SK-MEL-5 (cell line): ENCODE data around the gene JMJD8. TPM values are rescaled to one million over a fixed set of nuclear protein-coding genes. Genes with fewer than 3 reads are reported as not detected.
A peak's percentile ranks its signal among the peaks of the same experiment; 100 is the strongest.

Source experiments
- DNase-seq: peaks from one replicate; pipeline ENCODE4 v3.0.0-alpha.2; 2016; ENCODE audit warnings: low read depth, low spot score
- in situ Hi-C: cut with HindIII; loops from 2 replicates; pipeline ENCODE4 v1.10.0; 2016; ENCODE audit warnings: low sequenced_read_pairs, high pct_unique_total_duplicates, low pct_unique_long_range_greater_than_20kb
- total RNA-seq: library from RNA; depleted of rRNA; stranded (reverse); fragments of >200 nt; shearing (Covaris generic); gene quantifications from 2 replicates; pipeline ENCODE4 v1.2.3, GENCODE V29; 2014

JMJD8 gene
- total RNA-seq, 1 experiment from 2014 or later = 52.0 TPM

GRCh38 chr16:724188-725040 lies 40.3 kb upstream of the JMJD8 start:
- no peak for DNase-seq
- in situ Hi-C loops = no loop called here

DNA sequence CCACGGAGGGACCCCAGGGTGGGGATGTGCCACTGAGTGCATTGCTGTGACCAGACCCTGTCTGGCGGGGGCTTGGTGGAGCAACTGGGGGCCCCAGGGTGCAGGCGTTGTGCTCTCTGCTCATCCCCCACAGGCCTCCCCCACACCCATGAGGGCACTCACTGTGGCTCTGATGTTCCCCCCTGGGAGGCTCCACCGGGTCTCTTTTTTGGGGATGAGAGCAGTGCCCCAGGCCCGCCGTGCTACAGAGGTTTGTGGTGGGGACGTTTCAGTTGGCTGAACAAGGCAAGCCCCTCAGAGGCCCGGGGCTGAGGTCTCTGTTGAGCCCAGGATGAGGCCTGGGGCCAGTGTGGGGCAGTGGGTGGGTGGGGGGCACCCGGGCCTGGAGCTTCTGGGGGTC lies 39.6 kb upstream of the JMJD8 start:
- DNase-seq = no peak
- in situ Hi-C loops = no loop called here

- DNase-seq = no peak
- in situ Hi-C loops = no loop called here
Measured at GRCh38 chr16:722835-723633, 38.9 kb upstream of the JMJD8 start.

- in situ Hi-C loops = no loop called here
- DNase-seq = no peak
Measured at GRCh38 chr16:721765-722540, 37.8 kb upstream of the JMJD8 start.

- peak; percentile 79 for DNase-seq
- in situ Hi-C loops = no loop called here
Measured at GRCh38 chr16:720990-721764, 37.0 kb upstream of the JMJD8 start, which contains the start of gene ANTKMT. TSS of gene ANTKMT (plus strand) at chr16:721146. CDS start at chr16:721275, 129 bp downstream.

GRCh38 chr16:720447-720989 lies 36.4 kb upstream of the JMJD8 start:
- peak; percentile 77 for DNase-seq
- in situ Hi-C loops = no loop called here

DNA sequence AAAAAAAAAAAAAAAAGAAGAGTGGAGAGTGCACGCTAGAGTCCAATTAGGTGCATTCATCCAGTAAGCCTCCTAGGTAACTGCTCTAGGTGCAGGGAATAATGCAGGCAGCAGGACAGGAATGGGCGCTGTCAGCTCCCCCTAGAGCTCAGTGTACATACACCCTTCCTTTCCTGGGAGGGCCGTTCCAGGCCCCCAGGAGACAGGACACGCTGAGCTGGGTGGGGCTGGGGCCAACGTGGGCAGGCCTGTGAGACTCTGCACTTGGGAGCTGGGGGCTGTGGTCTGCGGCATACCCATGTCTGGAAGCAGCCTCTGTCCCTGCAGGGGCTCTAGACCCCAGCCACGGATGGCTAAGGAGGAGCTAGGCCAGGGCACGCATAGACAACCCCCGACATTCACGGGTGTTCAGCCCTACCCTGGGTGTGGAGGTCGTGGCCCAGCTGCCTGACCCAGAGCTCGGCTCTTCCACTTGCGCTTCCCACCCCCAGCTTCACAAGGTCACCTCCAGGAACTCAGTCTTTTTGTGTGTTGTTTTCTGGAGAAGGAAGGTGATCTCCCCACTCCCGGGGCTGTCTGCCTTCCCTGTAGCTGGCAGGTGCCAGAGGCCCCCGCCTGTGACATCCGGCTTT lies 35.8 kb upstream of the JMJD8 start:
- in situ Hi-C loops = no loop called here
- DNase-seq = peak; percentile 59

DNA sequence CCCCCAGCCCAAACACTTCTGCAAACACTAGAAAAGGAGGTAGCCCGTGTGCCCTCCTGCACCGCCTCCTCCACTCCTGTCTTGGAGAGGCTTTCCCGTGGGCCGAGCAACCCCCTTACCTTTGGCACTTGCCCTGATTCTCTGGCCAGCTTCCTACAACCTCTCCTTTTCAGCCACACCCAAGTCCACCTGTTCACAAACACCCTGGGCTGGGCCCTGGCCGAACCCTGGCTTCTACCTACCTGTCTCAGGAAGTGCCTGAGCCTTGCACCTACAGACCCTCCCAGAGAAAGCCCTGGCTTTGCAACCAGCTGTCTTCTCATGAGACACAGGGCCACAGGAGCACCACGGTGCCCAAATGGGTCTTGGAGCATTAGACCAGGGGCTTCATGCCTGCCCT lies 34.8 kb upstream of the JMJD8 start:
- no peak for DNase-seq
- in situ Hi-C loops = no loop called here

DNA sequence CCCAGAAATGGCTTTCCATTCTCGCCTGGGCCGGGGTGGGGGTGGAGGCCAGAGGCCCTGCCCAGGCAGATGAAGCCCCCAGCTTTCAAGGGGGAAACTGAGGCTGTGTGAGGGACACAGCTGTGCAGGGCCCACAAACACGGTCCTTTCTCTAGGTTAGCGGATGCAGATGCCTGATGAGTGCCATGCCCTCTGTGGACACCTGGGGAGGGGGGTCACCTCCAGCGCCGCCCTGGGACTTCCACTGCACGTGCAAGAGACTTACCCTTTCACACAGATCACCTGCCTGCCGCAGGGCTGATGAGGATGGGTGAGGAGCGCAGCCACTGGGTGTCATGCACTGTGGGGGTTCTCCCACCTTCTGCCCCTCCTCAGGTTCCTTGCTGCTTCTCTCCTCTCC lies 34.3 kb upstream of the JMJD8 start:
- DNase-seq = no peak
- in situ Hi-C loops = no loop called here

DNA sequence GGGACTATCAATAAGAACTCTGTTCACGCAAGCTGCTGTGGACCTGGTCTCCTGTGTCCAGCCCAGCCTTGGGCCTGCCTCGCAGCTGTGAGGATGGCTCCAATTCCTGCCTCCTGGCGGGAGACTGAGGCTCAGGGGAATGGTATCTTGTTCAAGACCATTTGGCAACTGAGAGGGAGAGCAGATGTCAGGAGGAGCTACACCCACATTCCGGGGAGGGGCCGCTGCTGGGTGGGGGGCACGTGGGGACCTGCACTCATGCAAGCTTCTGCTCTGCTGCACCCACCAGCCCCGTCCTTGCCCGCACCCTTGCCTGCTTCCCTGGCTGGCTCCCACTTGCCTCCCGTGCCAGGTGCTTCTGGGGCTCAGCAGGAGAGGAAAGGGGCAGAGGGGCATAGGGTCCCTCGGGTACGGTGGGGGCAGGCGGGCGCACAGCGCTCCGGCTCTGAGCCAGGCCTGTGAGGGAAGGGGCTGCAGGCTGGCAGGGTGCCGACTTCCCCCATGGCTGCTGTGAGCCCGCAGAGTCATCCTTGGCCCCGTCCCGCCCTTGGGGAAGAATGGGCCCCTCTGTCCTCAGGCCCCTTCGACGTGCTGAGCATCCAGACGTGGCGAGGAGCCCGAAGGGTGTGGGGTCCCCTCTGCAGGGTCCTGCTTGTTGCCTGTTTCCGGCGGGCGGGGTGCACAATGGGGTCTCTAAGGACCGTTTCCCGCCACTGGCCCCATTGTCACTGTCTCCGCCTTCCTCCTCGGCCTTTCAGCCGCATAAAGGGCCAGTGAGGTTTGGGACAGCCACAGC lies 33.5 kb upstream of the JMJD8 start:
- in situ Hi-C loops = no loop called here
- DNase-seq = no peak

- in situ Hi-C loops = no loop called here
Measured at GRCh38 chr16:716768-717325, 32.7 kb upstream of the JMJD8 start.

DNA sequence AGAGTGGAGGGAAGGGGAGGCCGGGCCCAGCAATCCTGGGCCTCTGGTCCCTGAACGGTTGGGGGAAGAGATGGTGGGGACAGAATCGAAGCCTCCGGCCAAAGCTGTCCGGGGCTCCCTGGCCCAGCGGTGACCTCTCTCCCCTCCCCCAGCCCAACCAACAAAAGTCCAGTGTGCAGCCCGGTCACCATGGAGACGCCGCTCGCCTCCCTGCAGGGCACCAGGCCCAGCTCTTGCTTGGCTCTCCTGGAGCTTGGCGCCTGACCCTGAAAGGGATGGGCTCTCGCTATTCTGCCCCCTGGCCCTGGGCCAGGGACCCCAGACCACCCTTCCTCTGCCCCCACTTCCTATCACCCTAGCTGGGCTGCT lies 32.0 kb upstream of the JMJD8 start:
- in situ Hi-C loops = no loop called here

More at GRCh38 chr16:716768-717325, 32.7 kb upstream of the JMJD8 start:
- no peak for DNase-seq

DNA sequence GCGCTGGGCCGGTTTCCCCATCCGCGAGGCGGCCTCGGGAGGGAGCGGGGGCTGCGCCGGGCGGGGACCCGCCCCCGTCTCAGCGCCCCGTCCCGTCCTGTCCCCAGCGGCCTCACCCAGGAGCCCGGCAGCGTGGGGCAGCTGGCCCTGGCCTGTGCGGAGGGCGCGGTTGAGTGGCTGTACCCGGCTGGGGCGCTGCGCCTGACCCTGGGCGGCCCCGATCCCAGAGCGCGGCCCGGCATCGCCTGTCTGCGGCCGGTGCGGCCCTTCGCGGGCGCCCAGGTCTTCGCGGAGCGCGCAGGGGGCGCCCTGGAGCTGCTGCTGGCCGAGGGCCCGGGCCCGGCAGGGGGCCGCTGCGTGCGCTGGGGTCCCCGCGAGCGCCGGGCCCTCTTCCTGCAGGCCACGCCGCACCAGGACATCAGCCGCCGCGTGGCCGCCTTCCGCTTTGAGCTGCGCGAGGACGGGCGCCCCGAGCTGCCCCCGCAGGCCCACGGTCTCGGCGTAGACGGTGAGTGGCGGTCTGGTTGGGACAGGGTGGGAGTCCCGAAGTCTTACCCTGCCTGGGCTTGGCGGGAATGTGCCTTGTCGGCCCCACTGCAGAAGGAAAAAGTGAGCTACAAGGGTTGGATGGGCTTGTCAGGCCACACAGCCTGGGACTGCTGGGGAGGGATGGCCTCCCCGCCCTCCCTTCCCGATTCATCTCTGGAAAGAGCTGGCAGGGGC lies 31.5 kb upstream of the JMJD8 start:
- in situ Hi-C loops = no loop called here
- DNase-seq = no peak

More for the DNA sequence above, 32.0 kb upstream of the JMJD8 start:
- DNase-seq = peak; percentile 69

GRCh38 chr16:714558-715476 lies 30.7 kb upstream of the JMJD8 start, which contains the start of gene METRN:
TSS of gene METRN (plus strand) at chr16:715118. CDS start at chr16:715290, 172 bp downstream.
- in situ Hi-C loops = no loop called here
- peak; percentile 78 for DNase-seq
